GM21529 (cell line): ENCODE results near the gene ZNF35.

Experiments used
- ATAC-seq: cut with Tn5 transposase; IDR thresholded peaks from one replicate; pipeline ENCODE4 v1.9.1; 2021; ENCODE audit not compliant: unreplicated experiment

Gene ZNF35

GRCh38 chr3:44682182-44682896, 33.8 kb downstream of the ZNF35 start:
- no peak for ATAC-seq

- peak; percentile 78 for ATAC-seq
These were observed 36.7 kb downstream of the ZNF35 start for GRCh38 chr3:44685128-44685800.

- ATAC-seq, result no peak
These were observed 39.4 kb downstream of the ZNF35 start for GRCh38 chr3:44687898-44688297.
